HS-27A (cell line): ENCODE data around the gene CHN2.

ENCODE experiments used
- DNase-seq: peaks from one replicate; pipeline ENCODE4 v3.0.0-alpha.2; 2012; ENCODE audit warnings: low read depth, missing footprints

The CHN2 gene

GRCh38 chr7:29194594-29195427 lies at the start of gene CHN2:
TSS of gene CHN2 (plus strand) at chr7:29194775.
- no peak for DNase-seq

- no peak for DNase-seq
Observed at GRCh38 chr7:29145553-29146056, 49.0 kb upstream of the CHN2 start.

GRCh38 chr7:29146057-29146706 lies 48.4 kb upstream of the CHN2 start, which contains the start of gene CPVL:
TSS of gene CPVL (minus strand) at chr7:29146537. CDS start at chr7:29121061, 25,476 bp downstream.
- no peak for DNase-seq

- no peak for DNase-seq
Observed at GRCh38 chr7:29146888-29147609, 47.5 kb upstream of the CHN2 start.

GRCh38 chr7:29147821-29148220 lies 46.8 kb upstream of the CHN2 start:
- no peak for DNase-seq

GRCh38 chr7:29149036-29149435 lies 45.5 kb upstream of the CHN2 start:
- no peak for DNase-seq

- no peak for DNase-seq
Observed at GRCh38 chr7:29150856-29151255, 43.7 kb upstream of the CHN2 start.

GRCh38 chr7:29154076-29154475 lies 40.5 kb upstream of the CHN2 start:
- no peak for DNase-seq

- DNase-seq, result no peak
Observed at GRCh38 chr7:29156907-29157452, 37.6 kb upstream of the CHN2 start.

GRCh38 chr7:29158795-29159423 lies 35.7 kb upstream of the CHN2 start:
- no peak for DNase-seq

GRCh38 chr7:29160080-29160479 lies 34.5 kb upstream of the CHN2 start:
- DNase-seq, result no peak

GRCh38 chr7:29161231-29161630 lies 33.3 kb upstream of the CHN2 start:
- DNase-seq, result no peak

GRCh38 chr7:29162577-29162976 lies 32.0 kb upstream of the CHN2 start:
- no peak for DNase-seq

- no peak for DNase-seq
Observed at GRCh38 chr7:29163854-29164253, 30.7 kb upstream of the CHN2 start.

GRCh38 chr7:29167721-29168120 lies 26.9 kb upstream of the CHN2 start:
- DNase-seq, result no peak

GRCh38 chr7:29170781-29171180 lies 23.8 kb upstream of the CHN2 start:
- DNase-seq, result no peak

GRCh38 chr7:29173458-29173857 lies 21.1 kb upstream of the CHN2 start:
- no peak for DNase-seq

- no peak for DNase-seq
Observed at GRCh38 chr7:29177963-29178600, 16.5 kb upstream of the CHN2 start.

- DNase-seq, result no peak
Observed at GRCh38 chr7:29179115-29179514, 15.5 kb upstream of the CHN2 start.

- DNase-seq, result no peak
Observed at GRCh38 chr7:29184599-29184998, 10.0 kb upstream of the CHN2 start.

GRCh38 chr7:29185613-29186012 lies 9.0 kb upstream of the CHN2 start:
- no peak for DNase-seq
